Lower leg skin (tissue), 3 donors: ENCODE measurements around the gene KISS1R.

Experiments
- POLR2A ChIP-seq, 2 donors: fragments of 450-650 bp; IDR thresholded peaks; one replicate each; pipeline ENCODE4 v1.6.1; 2016 to 2017; ENCODE audit warnings: antibody characterized with exemption in 2 of 2, mild to moderate bottlenecking in 1 of 2, moderate library complexity in 1 of 2
- TF ChIP-seq, protein P1 (sequence below), 3 donors: fragments of 450-650 bp; IDR thresholded peaks; one replicate each; pipeline ENCODE4 v1.5.1; 2016; ENCODE audit warnings: antibody characterized with exemption in 3 of 3, mild to moderate bottlenecking in 3 of 3, moderate library complexity in 2 of 3

DNA sequence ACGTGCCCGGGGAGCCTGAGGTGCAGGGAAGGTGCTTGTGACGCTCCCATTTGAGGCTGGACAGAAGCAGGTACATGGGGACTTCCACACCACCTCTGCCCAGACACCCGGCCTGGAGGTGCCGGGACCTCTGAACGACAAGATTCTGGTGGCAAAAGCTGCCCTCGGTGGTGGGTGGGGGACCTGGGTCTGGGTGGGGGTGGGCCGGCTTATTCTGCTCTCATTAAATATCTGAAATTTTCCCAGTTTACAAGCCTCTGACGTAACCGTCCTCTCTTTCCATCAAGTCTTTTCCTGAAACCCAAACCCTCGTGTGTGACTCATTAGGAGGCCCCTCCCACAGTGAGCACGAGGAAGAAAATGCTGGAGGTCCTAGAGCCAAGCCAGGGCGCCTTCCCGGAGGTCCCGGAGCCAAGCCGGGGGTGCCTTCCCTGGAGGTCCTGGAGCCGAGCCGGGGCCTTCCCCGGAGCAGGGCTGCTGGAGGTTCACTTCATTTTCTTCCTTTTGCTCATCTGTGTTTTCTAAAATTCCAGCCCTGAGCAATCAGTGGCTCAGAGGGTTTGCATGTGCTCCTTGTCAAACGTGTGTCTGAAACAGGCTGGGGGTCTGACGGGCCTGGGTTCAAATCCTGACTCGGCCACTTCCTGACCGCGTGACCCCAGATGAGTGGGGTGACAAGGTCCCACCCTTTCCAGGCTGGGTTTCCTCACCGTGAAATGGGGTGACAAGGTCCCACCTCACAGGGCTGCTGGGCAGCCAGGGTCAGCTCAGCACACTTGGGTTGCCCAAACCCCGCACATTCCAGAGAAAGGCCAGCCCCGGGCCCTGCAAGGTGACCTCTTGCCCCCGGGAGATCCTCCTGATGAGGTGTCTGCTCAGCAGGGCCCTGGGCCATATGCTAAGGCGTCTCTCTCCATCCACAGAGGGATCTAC is 47.6 kb upstream of the KISS1R start:
- TF ChIP-seq, protein P1, sequence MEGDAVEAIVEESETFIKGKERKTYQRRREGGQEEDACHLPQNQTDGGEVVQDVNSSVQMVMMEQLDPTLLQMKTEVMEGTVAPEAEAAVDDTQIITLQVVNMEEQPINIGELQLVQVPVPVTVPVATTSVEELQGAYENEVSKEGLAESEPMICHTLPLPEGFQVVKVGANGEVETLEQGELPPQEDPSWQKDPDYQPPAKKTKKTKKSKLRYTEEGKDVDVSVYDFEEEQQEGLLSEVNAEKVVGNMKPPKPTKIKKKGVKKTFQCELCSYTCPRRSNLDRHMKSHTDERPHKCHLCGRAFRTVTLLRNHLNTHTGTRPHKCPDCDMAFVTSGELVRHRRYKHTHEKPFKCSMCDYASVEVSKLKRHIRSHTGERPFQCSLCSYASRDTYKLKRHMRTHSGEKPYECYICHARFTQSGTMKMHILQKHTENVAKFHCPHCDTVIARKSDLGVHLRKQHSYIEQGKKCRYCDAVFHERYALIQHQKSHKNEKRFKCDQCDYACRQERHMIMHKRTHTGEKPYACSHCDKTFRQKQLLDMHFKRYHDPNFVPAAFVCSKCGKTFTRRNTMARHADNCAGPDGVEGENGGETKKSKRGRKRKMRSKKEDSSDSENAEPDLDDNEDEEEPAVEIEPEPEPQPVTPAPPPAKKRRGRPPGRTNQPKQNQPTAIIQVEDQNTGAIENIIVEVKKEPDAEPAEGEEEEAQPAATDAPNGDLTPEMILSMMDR (IDR thresholded peaks at IDR 0.05), result no peak
- no peak for TF ChIP-seq POLR2A (IDR thresholded peaks at IDR 0.05)
